Embryonic facial prominence (tissue), 1 donor: Measurements from ENCODE around the gene C3orf22.
"Not testable (repeated sequence)": the region's sequence is repeated elsewhere in the genome, so short reads cannot be mapped to it uniquely, and the experiment has no call there.

ENCODE experiments used
- DNase-seq: peaks from one replicate; pipeline ENCODE4 v3.0.0-alpha.2; 2016; ENCODE audit errors: extremely low spot score

The C3orf22 gene

DNA sequence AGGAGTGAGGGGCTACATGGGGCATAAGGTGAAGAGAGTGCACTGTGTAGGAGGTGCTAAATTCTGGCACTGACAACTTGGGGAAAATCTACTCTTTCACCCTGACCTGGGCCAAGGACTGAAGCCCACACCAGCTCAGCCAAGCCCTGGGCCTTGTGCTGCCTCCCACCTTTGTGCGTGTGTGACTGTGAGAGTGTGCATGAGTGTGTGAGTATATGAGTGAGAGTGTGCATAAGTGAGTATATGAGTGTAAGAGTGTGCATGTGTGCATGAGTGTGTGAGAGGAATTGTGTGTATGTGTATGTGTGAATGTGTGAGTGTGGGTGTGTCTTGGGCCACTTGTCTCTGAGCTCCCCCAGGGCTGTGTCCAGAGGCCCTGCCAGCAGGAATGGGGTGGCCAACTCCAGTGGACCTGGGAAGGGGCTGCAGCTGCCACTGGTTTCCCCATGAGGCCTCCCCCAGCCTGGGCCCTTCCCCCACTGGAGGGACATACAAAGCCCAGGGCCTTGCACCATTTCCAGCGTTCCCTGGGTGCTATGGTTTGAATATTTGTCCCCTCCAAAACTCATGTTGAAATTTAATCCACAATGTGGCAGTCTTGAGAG lies 15.2 kb downstream of the C3orf22 start:
- no peak for DNase-seq

GRCh38 chr3:126542340-126543241 lies 16.1 kb downstream of the C3orf22 start:
- DNase-seq = no peak

DNA sequence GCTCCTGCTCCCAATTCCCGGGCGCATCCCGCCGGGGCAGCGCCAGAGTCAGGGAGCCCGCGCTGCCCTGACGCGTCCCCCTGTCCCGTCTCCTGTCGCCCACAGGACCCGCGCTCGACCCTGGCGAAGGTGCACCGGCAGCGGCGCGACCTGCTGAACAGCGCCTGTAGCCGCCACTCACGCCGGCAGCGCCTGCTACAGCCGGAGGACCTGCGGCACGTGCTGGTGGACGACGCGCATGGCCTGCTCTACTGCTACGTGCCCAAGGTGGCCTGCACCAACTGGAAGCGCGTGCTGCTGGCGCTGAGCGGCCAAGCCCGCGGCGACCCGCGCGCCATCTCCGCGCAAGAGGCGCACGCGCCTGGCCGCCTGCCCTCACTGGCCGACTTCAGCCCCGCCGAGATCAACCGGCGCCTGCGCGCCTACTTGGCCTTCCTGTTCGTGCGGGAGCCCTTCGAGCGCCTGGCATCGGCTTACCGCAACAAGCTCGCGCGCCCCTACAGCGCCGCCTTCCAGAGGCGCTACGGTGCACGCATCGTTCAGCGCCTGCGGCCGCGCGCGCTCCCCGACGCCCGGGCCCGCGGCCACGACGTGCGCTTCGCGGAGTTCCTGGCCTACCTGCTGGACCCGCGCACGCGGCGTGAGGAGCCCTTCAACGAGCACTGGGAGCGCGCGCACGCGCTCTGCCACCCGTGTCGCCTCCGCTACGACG lies 16.9 kb downstream of the C3orf22 start:
- no peak for DNase-seq

DNA sequence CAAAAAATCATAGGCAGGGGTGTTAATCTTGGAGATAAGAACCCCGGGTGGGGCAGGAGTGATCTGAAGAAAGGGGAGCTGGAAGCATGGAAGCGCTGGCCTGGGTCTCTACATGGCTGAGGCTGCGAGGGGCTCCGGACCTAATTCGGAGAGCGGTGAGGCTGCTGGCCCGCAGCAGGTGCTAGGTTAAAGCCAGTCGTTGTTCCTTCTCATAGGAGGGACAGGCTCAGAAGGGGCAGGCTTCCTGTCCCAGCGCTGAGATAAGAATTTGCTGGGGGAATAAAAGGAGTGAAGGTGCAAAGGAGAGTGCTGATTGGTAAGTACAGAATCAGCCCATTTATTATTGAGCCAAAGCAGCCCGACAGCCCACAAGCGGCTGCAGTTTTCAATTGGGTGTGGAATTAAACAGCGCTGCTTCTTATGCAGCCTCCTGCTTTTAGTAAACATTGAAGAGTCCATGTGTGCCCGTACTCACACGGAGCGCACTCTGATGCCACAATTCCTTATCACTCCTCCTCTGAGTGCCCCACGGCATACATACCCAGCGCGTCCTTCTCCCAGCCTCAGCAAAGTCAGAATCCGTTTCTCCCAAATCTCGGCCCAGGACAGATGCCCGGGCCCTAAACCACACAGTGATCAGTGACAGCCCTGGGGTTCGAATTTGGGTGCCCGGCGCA lies 17.6 kb downstream of the C3orf22 start:
- no peak for DNase-seq

DNA sequence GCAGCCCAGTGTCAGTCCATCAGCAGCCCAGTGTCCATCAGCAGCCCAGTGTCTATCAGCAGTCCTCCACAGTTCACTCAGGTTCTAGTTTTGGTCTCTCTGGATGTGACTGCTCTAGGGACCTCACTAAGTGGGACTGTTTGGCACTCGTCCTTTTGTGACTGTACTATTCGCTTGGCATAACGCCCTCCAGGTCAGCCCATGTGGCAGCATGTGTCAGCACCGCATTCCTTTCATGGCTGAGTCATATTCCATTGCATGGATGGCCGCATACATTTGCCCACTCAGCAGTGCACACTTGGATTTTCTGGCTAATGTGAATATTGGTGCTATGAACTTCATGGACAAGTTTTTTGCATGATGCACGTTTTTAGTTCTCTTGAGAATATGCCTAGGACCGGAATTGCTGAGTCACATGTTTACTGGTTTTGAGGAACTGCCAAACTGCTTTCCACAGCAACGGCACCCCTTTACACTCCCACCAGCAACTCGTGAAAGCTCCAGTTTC lies 18.3 kb downstream of the C3orf22 start:
- no peak for DNase-seq

DNA sequence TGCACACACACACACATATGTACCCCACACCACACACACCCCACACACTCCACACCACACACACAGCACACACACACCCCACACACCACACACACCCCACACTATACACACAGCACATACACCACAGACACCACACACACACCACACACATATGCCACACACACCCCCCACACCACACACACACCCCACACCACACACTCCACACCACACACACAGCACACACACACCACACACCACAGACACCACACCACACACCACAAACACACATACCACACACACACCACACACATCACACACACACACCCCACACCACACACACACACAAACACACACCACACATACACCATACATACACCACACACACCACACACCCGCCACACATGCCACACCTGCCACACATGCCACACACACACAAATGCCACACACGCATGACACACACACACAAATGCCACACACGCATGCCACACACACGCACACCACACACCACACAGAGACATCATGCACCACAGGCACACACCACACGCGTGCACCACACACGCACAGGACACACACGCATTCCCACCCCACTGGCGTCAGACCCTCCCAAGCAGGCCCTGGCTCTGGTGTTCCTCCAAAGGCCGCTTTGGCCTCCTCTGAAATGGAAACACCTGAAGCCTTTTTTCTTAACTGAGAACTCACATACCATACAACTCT lies 19.0 kb downstream of the C3orf22 start:
- DNase-seq = no peak

DNA sequence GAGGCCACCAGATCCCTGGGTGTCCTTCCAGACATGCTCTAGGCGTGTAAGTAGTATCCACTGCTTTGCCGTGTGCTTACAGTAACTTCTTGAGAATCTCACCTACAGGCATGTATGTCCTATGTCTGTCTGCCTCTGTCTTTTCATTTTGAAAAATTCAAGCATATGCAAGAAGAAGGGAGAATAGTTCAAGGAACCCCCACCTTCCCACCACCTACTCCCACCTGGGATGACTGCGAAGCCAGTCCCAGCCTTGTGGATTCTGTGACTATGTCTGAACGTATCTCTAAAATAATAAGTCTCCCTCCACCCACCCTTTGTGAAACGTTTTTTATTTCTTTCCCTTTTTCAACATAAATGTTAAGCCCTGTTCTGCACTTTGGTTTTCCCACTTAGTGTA lies 19.8 kb downstream of the C3orf22 start:
- DNase-seq = no peak

DNA sequence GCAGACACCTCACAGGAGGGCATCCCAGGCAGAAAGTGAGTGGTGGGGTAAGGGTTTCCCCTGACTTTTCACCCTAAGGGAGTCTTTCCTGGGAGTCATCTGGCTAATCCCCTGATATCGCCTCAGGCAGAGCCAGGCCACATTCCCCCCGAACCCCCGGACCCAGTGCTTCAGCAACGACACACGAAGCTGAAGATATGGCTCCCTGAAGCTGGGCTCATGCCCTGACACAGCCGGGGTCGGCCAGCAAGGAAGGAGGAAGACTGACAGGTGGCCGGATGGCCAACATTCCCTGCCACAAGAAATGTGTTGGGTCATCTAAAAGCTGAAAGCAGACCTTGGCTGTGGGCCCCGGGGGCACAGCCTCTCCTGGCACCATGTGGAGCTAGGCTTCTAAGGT lies 20.4 kb downstream of the C3orf22 start:
- no peak for DNase-seq

GRCh38 chr3:126537730-126538281 lies 20.9 kb downstream of the C3orf22 start:
- no peak for DNase-seq

DNA sequence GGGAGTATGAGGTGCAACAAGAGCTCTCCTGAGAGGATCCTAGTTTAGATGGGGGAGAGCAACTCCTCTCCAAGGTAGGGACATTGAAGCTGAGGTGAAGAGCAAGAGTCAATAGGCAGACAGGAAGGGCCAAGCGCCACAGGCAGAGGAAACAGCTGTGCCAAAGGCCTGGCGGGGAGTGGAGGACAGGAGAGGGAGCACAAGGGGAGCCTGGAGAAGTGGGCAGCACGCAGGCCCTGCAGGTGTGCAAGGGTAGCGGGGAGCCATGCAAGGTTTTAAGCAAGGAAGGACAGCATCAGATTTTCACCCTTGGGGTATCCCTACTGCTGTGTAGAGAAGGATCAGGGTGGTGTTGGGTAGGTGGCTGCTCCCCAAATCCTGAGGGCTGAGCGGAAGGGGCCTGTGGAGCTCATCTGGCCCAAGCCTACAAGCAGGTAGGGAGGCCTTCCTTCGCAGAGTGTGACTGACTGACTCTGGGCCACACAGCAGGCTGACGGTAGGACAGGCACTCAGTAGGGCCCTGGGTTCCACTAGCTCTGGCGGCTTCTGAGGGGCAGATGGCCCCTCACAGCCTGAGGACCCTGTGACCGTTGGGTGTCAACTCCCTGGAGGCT lies 21.5 kb downstream of the C3orf22 start:
- DNase-seq = no peak

DNA sequence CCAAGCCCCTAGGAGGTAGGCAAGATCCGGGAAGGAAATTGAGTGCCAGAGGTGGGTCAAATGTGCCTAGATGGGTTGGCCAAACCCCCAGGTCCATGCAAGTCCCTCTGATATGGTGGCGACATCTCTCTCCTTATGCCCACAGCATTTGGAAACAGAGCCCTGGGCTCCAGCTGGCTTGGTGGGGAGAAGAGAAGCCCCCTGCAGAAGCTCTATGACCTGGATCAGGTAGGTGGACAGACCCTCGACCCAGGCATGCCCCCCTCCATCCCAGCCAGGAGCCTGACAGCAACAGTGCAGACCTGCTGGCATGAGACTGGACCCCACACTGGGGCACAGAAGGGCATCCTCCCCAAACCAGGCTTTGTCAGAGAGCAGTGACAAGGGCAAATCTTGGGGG lies 22.6 kb downstream of the C3orf22 start:
- DNase-seq = no peak

- DNase-seq = no peak
These were observed 23.1 kb downstream of the C3orf22 start for GRCh38 chr3:126535636-126536035.

DNA sequence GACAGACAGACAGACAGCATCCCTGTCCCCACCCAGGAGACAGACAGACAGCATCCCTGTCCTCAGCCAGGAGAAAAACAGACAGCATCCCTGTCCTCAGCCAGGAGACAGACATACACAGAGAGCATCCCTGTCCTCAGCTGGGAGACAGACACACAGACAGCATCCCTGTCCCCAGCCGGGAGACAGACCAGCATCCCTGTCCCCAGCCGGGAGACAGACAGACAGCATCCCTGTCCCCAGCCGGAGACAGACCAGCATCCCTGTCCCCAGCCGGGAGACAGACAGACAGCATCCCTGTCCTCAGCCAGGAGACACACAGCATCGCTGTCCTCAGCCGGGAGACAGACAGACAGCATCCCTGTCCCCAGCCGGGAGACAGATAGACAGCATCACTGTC lies 24.0 kb downstream of the C3orf22 start:
- DNase-seq = not testable (repeated sequence)

DNA sequence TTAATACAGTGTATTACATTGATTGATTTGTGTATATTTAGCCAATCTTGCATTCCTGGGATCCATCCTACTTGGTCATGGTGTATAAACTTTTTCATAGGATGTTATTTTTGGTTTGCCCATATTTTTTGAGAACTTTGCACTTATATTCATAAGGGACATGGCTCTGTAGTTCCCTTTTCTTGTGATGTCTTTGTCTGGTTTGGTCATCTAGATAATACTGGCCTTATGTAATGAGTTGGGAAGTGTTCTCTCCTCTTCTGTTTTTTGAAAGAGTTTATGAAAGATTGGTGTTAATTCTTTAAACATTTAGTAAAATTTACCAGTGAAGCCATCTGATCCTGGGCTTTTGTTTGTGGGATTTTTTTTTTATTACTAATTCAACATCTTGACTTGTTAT lies 25.2 kb downstream of the C3orf22 start:
- DNase-seq = no peak

DNA sequence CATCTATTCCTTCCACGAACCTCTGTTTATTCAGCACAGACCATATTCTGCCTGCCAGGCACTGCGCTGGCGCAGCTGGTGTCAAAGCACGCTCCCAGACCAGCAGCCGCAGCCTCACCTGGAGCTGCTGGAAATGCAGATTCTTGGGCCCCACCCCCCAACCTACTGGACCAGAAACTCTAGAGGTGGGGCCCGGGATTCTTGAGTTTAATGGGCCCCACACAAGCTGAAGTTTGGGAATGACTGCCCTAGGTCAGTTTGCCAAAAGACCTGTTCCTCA lies 27.7 kb downstream of the C3orf22 start:
- no peak for DNase-seq

GRCh38 chr3:126530171-126531050 lies 28.3 kb downstream of the C3orf22 start:
- DNase-seq = no peak

GRCh38 chr3:126529585-126530170 lies 29.1 kb downstream of the C3orf22 start:
- no peak for DNase-seq

- DNase-seq = no peak
These were observed 29.8 kb downstream of the C3orf22 start for GRCh38 chr3:126528800-126529541.

DNA sequence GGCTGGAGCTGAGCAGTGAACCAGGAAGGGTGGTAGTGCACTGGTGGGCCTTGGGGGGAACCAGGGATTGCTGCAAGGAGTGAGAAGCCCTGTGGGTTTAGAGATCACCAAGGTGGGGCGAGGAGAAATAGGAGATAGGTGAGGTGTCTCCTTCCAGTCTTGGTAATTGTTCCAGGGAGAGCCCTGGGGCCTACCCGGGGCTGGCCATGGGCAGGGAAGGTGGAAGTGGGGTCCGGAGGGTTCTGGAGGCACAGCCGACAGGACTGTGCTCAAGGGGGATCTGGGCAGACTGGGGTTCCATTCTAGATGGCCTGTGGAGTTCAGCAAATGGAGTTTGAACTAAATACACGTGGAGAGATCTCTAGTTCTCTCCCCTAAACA lies 30.3 kb downstream of the C3orf22 start:
- DNase-seq = no peak
